ENCODE measurements around the gene CD6. TPM values are rescaled to one million over a fixed set of nuclear protein-coding genes. Genes with fewer than 3 reads are reported as not detected.

Gene CD6
- polyA plus RNA-seq, 4 donors = 0.50 to 1.6 (median 1.6) TPM

DNA sequence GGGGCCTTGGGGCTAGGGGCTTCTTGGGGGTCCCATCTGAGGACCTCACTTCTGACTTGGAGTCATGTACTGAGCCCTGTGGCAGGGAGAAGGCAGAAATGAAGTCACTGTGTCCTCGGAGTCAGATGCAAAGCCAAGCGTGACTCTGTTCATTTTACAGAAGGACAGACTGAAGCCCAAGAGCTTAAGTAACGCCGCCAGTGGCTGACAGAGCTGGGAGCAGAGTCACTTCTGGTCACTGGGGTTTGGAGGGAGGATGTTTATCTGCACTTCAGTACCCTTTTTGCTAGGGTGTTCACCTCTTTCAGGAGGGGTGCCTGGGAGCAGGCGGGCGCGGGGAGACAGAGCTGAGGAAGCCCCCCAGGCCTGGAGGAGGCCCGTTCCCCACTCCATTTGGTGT is 10.7 kb downstream of the CD6 start:
- DNase-seq (ENCODE audit: low read depth in 4 of 4, low spot score in 3 of 4) = no peak

DNA sequence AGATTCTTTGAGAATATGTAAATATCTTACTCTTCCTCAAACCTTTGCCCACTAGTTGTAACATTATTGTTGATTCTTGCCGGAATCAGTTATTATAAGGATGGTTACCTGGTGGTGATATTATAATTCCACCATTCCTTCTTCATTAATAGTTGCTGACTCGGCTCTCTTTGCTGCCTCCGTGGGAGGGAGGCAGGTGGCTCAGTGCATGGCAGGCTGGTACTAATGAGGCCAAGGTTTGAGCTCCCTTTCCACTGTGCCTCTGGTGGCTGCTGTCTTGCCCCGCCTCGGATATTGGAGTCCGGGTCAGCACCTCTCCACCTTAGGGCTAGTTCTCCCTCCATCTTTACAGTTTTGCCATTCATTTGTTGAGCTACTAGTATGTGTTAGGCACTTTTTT is 12.7 kb downstream of the CD6 start:
- DNase-seq (ENCODE audit: low read depth in 4 of 4, low spot score in 3 of 4) = no peak

DNA sequence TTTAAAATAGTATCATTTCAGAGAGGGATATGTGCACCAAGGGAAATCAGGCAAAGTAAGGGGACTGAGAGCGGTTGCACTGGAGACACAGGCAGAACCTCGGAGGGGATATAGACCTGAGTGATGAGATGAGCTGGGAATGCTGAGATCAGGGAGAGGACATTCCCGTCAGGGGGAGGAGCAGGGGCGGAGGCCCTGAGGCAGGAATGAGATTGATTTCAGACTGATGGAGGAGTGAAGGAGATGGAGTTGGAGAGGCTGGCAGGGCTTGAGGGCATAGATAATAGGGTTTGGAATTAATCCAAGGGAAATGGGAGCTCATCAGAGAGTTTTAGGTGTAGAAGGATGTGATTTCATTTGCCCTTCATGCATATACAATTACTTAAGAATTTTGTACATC is 13.2 kb downstream of the CD6 start:
- no peak for DNase-seq (ENCODE audit: low read depth in 4 of 4, low spot score in 3 of 4)

DNA sequence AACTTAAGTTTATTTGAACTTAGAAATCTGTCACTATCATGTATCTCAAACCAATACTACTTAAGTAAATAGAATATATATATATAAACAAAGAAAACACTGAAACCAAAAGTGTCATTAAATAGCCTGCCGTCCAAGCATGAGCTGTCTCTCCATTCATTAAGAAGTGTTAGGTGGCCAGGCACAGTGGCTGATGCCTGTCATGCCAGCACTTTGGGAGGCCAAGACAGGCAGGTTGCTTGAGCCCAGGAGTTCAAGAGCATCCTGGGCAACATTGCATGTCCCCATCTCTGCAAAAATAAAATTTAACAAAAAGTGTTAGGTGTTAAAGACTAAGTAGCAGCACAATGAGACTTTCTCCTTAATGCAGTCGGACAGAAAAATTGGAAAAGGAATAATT is 14.0 kb downstream of the CD6 start:
- no peak for DNase-seq (ENCODE audit: low read depth in 4 of 4, low spot score in 3 of 4)

DNA sequence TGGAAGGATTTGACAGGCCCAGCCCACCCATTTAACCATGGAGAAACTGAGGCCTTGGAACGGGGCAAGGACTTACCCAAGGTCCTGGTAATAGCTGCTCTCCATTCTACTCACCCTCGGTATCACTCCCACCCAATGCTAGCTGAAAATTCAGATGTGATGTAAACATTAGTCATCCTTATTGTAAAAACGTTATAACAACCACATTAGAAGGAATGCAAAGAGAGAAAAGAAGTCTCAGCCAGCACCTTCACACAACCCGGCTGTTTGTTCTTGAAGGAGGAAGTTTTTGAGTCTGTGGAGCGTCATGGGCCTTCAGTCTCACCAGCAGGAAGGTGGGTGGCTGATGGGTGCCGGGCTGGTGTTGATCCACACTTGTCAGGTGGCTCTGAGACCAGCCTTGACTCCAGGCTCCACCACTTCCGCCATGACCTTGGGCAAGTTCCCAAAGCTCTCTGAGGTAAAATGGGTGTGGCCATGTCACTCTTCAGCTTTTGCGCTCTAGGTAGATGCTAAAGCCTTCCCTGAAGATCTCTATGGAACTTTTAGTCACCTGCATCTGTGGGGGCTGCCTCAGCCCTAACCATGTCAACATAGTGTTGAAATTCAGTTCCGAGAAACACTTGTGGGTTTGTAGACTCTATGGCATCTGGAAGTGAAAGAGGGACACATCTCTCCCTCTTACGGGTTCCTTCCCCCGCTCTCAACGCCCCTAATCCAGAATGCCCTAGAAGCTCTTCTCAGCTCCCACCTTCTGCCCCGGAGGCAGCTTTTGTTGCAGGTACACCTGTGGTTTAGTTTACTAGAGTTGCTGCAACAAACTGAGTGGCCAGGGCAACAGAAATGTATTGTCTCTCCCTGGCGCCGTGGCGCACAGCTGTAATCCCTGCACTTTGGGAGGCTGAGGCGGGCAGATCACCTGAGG is 14.8 kb downstream of the CD6 start:
- DNase-seq (ENCODE audit: low read depth in 4 of 4, low spot score in 3 of 4) = no peak

DNA sequence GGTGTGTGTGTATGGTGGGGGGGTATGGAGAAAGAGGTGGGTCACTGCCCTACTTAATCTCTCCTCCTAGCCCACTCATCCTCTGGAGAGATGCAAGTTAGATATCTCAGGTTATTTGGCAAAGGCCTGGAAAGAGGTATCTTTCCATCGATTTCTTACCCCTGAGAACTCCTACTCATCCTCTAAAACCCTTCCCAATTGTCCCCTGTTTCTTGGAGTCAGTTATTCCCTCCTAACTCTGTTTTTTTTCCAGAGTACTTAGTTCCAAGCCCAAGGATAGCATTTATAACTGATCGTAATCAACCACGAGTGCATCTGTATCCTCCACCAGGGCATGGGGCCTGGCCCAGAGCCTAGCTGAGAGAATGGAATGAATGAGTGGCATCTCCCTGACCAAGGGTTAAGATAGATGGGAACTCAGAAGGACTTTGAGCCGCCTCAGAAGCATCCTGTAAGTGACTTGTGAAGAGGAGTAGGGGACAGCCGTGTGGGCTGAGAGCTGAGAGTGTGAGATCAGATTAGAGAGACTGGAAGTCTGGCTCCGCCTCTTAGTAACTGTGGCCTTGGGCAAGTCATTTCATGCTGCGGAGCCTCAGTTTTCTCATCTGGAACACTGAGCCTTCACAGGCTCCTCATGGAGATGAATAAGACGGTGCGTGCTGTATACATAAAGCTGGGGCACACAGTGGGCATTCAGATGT is 16.2 kb downstream of the CD6 start:
- no peak for DNase-seq (ENCODE audit: low read depth in 4 of 4, low spot score in 3 of 4)

DNA sequence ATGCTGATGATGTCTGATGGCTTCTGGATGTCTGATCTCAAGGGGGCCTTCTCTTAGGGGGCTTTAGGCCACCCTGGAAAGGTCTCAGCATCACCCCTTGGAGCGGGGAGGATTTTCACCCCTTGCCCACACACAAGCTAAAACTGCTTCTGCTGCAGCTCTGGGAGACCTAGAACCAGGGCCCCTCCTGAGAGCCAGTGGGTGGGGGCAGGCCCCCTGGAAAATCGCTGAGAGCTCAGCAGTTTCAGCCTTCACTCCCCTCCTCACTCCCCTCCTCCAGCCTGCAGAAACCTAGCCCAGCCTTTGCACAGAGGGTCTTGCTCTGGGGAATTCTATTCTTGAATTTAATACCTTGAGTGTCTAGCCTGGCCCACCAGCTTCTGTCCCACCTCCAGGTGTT is 17.2 kb downstream of the CD6 start:
- DNase-seq (ENCODE audit: low read depth in 4 of 4, low spot score in 3 of 4) = no peak

DNA sequence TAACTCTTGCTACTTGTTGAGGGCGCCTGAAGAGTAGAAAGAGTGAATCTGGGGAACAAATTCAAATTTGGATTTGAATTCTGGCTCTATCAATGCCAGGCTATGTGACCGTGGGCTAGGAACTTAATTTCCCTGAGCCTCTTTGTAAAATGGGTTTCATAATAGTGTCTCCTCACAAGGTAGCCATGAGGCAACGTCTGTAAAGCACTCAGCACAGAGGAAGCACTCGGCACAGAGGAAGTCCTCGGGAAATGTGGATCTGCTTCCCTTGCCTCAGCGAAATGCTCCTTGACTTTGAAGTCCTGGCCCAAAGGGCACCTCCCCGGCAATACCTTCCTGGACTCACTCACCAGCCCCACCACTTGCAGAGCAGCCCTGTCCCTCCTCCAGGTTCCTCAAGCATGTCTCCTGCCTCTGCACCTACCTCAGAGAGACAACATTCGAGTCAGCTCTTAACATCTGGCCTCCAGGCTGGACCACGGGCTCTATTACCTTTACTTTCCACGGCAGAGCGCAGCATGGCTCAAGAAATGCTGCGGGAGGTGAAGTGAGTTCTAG is 17.7 kb downstream of the CD6 start:
- DNase-seq (ENCODE audit: low read depth in 4 of 4, low spot score in 3 of 4) = no peak

DNA sequence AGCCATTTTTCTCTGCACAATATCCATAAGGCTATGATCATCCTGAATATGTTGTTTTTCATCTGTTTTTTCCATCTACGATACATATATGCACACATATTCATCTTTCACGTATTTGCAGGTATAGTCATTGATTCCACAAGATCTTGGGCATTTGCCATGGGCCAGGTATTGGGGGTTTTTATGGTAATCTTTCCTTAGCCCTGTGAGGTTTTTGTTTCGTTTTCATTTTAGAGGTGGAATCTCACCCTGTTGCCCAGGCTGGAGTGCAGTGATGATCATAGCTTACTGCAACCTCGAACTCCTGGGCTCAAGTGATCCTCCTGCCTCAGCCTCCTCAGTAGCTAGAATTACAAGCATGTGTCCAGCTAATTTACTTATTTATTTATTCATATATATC is 20.0 kb downstream of the CD6 start:
- no peak for DNase-seq (ENCODE audit: low read depth in 4 of 4, low spot score in 3 of 4)

DNA sequence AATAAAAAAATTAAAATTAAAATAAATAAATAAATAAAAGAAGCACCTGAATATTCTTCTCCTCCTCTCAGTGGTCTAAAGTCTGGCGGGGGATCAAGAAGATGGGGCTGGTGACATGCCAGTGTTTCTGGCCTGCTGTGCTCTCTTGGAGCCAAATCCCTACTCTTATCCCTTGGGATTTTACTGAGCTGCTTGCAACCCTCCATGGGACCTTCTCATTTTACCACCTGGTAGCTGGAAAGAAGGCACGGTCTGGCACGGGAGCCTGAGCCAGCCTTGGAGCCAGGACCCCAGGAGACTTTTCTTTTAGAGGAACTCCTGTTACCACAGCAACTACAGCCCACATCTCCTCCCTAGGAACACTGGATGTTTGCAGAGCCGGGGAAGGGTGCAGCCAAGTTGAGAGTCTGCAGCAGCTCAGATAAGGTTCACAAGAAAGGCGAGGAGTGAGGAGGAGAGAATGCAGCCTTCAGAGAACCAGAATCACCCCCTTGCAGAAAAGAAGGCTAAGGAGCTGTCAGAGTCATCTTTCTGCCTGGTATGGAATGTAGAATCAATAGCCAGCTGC is 21.4 kb downstream of the CD6 start:
- no peak for DNase-seq (ENCODE audit: low read depth in 4 of 4, low spot score in 3 of 4)

DNA sequence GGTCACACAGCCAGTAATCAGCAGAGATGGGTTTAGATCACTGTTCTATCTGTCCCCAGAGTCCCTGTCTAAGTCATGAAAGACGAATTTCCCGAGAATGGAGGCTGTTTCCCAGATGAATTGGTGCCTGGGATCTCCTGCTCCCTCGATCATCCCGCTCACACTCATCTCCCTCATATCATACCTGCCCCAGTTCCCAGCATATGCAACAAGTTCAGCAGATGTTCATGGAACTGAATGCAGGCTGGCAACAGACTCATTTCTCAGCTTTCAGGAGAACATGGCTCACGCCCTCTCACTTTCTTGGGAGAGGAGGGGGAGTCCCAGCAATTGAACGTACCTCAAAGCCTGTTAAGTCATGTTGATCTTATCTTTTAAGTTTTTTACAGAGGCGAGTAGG is 22.1 kb downstream of the CD6 start:
- no peak for DNase-seq (ENCODE audit: low read depth in 4 of 4, low spot score in 3 of 4)

DNA sequence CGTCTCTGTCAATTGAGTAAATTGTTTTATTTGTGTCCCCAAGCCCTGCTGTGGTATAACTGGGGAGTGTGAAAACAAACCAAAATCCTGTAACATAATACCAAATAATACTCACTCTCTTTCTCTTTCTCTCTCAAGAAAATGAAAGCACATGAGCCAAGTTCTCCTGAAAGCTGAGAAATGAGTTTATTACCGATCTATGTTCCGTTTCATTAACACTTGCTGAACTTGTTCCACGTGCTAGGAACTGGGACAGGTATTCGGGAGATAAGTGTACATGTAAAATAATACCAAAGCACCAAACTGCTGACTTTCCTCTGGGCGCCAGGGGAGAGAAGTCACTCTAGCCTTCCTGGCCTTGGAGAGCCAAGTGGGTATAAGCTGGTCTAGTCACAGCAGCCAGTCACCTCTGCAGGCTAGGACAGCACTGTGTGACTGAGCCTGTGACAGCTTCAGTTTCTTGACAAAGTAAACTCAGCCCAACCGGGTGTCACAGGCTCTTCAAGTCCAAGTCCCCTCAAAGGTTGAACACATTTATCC is 23.1 kb downstream of the CD6 start:
- no peak for DNase-seq (ENCODE audit: low read depth in 4 of 4, low spot score in 3 of 4)

DNA sequence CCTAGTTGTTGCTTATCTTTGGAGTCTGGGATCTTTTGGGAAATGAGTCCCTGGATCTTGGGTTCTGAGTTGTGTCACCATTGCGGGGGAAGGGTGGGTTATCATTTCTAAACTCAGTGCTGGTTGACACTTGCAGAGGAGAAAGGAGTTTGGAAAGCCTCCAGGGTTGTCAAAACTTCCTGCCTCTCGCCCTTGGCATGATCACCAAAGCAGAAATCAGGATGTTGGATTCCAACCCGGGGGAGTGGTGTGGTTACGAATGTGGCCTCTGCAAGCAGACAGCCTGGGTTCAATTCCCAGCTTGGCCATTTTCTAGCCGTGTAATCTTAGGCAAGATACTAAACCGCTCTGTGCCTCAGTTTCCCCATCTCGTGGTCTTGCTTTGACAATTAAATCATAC is 24.3 kb downstream of the CD6 start:
- DNase-seq (ENCODE audit: low read depth in 4 of 4, low spot score in 3 of 4) = no peak

DNA sequence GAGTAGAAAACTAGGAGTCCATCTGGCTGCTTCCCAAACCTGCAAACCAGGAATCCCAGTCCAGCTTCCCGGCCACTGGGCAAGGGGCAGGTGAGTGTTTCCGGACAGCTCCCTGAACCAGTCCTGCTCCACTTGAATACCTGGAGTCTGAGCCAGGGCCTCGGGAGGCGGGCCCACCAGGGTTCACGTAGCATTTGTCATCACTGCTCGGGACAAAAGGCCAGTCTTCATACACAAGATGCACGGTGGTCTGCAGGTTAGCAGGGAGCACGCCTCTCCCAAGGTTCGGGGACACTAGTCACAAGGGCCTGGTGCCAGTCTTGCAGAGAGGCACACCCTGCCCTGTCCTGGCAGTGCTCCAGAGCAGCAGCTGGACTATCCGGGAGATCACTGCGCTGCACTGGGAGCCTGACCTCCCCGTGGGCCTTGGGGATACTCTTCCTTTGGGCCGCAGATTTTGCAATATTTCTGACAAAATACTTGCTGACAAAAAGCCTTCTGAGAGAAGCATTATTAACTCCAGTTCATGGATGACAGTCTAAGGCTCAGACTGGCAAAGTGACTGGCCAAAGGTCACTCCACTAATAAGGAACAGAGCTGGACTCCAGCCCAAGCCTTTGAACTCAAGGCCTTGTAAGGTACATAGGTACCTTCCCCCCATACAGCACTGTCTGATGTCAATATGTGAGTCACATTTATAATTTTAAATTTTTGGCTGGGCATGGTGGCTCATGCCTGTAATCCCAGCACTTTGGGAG is 25.1 kb downstream of the CD6 start:
- no peak for DNase-seq (ENCODE audit: low read depth in 4 of 4, low spot score in 3 of 4)

DNA sequence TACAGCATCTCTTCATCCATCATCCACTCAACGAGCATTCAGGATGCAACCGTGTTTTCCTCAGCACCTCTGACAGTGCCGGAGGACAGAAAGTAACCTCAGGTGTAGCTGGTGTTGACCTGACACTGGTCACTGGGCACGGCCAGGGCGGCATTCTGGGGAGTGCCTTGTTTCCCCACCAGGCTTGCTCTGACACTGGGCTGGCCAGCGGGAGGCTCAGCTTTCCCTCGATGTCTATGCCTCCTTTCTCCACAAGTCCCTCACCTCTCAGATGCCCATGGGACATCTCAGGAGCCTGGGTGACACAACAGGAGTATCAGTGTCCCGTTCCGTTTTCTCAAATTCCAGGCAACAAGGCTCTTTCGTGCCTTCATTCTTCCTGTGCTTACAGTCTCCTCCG is 28.9 kb downstream of the CD6 start:
- no peak for DNase-seq (ENCODE audit: low read depth in 4 of 4, low spot score in 3 of 4)

DNA sequence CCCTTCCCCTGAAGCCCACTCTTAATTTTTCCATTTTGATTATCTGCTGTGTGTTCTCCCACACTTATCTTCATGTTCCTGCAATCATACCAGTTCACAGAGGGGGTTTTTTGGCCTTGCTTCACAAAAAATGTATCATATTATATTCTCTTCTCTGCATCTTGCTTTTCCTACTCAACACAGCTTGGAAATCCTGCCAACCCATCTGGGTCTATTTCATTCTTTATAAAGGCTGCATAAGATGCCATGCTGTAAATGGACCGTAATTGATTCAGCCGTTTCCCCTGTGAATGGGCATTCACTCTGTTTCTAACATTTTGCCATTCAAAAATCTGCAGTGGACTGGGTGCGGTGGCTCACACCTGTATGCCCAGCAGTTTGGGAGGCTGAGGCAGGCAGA is 30.5 kb downstream of the CD6 start:
- no peak for DNase-seq (ENCODE audit: low read depth in 4 of 4, low spot score in 3 of 4)

DNA sequence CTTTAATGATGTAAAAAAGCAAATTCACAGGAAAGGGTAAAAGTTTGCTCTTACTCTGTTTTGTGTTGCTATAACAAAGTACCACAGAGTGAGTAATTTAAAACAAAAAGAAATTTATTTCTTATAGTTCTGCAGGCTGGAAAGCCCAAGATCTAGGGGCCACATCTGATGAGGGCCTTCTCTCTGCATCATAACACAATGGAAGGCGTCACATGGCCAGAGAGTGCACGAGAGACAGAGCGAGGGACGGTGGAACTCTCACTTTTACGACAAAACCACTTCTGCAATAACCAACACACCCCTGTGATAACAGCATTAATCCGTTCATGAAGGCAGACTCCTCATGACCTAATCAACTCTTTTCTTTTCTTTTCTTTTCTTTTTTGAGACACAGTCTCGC is 31.1 kb downstream of the CD6 start:
- no peak for DNase-seq (ENCODE audit: low read depth in 4 of 4, low spot score in 3 of 4)

DNA sequence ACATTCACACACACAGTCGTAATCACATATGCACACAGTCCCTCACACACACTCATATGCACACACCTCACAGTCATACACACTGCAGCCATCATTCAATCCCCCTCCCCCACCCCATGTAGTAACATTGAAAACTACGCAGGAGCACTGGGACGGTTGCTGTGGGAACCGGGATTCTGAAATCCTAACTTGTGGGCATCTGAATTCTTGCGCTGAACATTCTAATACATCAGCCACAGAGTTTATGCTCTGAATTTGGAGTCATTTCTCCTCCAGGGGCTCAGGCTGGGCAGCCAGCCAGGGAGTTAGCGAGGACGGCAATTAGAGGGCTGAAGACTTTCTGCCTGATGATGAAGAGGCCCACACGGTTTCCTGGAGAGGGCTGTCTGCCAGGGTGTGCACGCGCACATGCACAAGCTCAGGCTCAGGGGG is 32.7 kb downstream of the CD6 start:
- DNase-seq (ENCODE audit: low read depth in 4 of 4, low spot score in 3 of 4) = no peak

DNA sequence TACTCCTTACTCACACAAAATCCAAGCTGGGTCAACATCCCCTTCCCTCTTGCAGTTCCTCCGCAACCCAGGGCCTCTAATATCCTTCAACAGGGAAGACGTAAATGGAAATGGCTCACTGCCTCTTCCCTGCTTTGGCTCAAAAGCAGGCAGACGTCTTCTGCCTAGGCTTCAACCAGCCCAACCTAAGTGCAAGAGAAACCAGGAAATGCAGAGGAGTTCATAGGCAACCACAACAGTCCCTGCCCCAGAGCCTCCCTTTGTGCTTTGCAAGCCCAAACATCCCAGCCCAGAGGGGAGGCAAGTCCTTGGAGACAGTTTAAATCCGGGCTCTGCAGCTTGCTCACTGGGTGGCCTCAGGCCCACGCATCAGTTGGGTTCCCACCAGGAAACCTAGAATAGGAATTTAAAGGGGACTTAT is 33.3 kb downstream of the CD6 start:
- DNase-seq (ENCODE audit: low read depth in 4 of 4, low spot score in 3 of 4) = no peak

DNA sequence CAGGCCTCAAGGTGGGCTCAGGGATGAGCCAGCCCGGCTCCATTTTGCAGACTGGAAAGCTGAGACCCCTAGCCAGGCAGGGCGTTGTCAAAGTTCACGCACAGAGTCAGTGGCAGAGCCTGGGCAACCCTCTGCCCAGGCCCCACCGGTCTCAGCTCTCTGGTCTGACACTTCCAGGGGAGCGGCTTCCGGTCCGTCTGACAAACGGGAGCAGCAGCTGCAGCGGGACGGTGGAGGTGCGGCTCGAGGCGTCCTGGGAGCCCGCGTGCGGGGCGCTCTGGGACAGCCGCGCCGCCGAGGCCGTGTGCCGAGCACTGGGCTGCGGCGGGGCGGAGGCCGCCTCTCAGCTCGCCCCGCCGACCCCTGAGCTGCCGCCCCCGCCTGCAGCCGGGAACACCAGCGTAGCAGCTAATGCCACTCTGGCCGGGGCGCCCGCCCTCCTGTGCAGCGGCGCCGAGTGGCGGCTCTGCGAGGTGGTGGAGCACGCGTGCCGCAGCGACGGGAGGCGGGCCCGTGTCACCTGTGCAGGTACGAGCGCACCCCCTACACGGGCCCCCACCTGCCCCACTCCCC is 36.0 kb downstream of the CD6 start:
- DNase-seq (ENCODE audit: low read depth in 4 of 4, low spot score in 3 of 4) = no peak

All from left renal pelvis (tissue), 4 donors.